ENCODE data around the gene PRLHR. TPM values are rescaled to one million over a fixed set of nuclear protein-coding genes. Genes with fewer than 3 reads are reported as not detected.

Gene PRLHR
- total RNA-seq, 2 experiments from 2014 or later = not detected

DNA sequence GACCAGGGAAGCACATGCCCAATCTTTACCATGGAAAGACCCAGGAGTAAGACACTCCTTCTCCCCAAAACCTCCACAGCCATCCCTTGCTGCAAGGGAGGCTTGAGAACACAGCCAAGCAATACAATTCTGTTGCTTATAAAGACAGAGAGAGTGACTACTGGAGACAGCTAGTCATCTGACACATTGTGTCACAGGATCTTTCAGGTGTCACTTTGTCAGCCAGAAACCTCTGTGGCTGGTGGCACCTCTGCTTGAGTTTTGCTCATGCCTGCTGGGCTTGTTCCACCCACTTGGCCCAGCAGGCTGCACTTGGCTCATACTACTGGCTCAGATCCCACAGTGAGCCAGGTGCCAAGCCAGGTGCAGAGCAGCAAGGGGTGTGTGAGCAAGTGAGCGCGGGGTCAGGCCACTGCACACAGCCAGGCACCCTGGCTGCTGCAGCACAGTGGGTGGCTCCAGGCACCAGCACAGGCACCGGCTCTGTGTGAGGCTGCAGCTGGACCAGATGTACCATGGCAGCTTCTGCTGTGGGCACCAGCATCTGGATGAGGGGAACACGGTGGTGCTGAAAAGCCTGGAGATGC is 12.4 kb upstream of the PRLHR start:
- H3K27me3 Mint-ChIP-seq = no peaks in the 10 kb centered on the region
- H3K4me1 Mint-ChIP-seq = no peaks in the 10 kb centered on the region
- no peak overlapping the region for H3K27ac Mint-ChIP-seq
- no peak overlapping the region for H3K4me3 Mint-ChIP-seq
- ChIA-PET CTCF (no interaction called here), POLR2A (no interaction called here)
- no peak for DNase-seq
- peaks cover 7% of the 10 kb centered on the region for H3K9me3 Mint-ChIP-seq
- H3K36me3 Mint-ChIP-seq (ENCODE audit: low read depth) = no peaks in the 10 kb centered on the region

DNA sequence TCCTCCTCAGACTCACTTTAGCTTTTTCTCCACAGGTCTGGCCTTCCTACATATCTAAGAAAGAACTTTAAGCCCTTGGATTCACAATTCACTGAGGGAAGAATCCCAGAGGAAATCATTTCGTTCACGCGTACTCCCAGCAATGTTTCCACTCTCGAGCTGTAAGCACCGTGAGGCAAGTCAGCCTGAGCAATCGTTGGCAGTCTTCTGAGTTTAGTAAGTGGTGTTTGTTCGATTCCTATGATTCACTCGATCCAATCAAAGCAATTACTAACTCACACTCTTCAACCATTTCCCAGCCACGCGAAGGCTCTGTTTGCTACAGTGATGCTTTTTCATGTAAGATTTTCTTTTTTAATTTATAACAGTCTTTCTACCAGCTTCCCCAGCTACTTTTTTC is 10.2 kb upstream of the PRLHR start:
- ChIA-PET POLR2A (no interaction called here), CTCF (interaction anchor here (1.1 to 1.2 kb wide), 2 partner anchors 26 to 29 kb away, joined by 3 to 4 read pairs; no protein-coding TSS in a partner anchor)
- no peak overlapping the region for H3K4me3 Mint-ChIP-seq
- no peak for DNase-seq
- H3K9me3 Mint-ChIP-seq = peaks cover 7% of the 10 kb centered on the region
- H3K36me3 Mint-ChIP-seq (ENCODE audit: low read depth) = no peaks in the 10 kb centered on the region
- H3K27me3 Mint-ChIP-seq = no peaks in the 10 kb centered on the region
- no peak overlapping the region for H3K27ac Mint-ChIP-seq
- no peaks in the 10 kb centered on the region for H3K4me1 Mint-ChIP-seq

DNA sequence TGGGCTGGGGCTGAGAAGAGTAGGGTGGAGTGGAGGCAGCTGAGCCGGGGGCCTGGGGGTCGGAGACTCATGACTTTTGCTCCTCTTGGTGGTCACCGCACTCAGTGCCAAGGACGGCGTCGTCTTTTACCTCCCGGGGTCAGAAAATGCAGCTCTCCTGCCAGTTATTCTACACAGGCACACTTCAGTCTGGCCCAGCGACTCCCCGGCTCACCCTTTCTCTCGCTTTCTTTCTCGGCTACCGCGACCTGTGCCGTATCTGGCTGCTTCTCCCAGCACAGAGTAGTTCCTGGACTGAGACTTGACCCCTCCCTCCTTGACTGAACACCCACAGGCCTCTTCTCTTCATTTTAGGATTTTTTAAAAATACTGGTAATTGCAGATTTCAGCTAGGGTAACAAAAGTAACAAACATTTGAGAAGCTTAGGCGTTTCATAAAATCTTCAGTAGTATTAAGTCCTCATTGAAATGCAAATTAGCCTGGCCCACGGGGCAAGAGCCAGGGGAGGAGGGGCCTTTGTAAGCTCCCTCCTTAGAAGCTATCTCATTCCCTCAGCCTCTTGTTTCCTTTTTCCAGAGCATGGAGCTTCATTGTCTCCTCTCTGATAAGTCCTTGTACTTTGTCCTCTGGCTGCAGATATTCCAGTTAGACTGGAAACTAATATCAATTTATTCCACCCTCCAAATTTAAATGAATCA is 1.1 kb upstream of the PRLHR start:
- CTCF ChIA-PET = interaction anchor here (1.0 to 1.4 kb wide), 2 partner anchors 20 to 37 kb away, joined by 3 read pairs; no protein-coding TSS in a partner anchor
- H3K9me3 Mint-ChIP-seq = peaks cover 2% of the 10 kb centered on the region
- H3K4me1 Mint-ChIP-seq = peaks cover 5% of the 10 kb centered on the region

DNA sequence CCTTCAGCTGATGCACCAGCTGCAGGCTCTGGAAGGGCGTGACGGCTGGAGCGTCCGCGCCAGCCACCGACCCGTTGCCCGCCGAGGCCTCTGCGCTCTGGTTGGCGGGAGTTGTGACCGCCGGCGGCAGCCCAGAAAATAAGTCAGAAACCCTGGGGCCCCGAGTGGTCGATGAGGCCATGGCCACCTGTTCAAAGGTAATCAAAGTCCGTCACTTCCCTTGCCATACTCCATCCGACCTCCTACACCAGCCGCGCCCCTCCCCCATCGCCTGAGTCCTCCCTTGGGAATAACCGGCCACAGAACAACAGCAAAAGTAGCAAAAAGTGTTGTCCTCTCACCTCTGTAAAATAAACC is 406 bp downstream of the PRLHR start:
- peak overlapping the region; percentile 7 for H3K4me3 Mint-ChIP-seq
- H3K27me3 Mint-ChIP-seq = peaks cover 61% of the 10 kb centered on the region
- no peak for DNase-seq
- CTCF ChIA-PET = interaction anchor here (0.6 kb wide), 1 partner anchor 27 kb away, joined by 4 read pairs; no protein-coding TSS in a partner anchor
- H3K9me3 Mint-ChIP-seq = peaks cover 2% of the 10 kb centered on the region
- peaks cover 5% of the 10 kb centered on the region for H3K4me1 Mint-ChIP-seq
- H3K36me3 Mint-ChIP-seq (ENCODE audit: low read depth) = peaks cover 6% of the 10 kb centered on the region
- POLR2A ChIA-PET = no interaction called here
- peak overlapping the region; percentile 10 for H3K27ac Mint-ChIP-seq

More for the DNA sequence above, 1.1 kb upstream of the PRLHR start:
- Mint-ChIP-seq H3K27ac (no peak overlapping the region), H3K4me3 (no peak overlapping the region), H3K36me3 (ENCODE audit: low read depth) (peaks cover 6% of the 10 kb centered on the region), H3K27me3 (peaks cover 61% of the 10 kb centered on the region)
- DNase-seq = no peak
- POLR2A ChIA-PET = no interaction called here

DNA sequence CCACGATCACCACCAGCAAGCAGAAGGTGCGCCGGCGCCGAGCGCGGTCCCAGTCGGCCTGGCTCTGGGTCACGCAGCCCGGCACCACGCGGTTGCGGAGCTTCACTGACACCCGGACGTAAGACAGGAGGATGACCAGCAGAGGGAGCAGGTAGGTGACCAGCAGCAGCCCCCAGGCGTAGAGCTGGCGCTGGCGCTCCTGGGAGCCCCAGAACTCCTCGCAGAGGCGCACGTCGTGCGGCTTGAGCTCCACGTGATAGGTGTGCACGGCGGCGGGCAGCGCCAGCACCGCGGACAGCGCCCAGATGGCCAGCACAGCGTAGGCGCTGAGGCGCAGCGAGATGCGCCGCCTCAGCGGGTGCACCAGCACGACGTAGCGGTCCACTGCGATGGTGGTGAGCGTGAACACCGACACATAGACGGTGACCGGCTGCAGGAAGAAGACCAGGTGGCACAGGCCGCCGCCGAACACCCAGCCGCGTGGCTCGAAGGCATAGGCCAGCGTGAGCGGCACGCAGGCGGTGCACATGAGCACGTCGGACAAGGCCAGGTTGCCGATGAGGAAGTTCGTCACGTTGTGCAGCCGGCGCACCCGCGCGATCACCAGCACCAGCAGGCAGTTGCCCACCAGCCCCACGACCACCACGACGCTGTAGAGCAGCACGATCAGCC is 920 bp downstream of the PRLHR start:
- Mint-ChIP-seq H3K4me1 (peaks cover 5% of the 10 kb centered on the region), H3K27ac (no peak overlapping the region), H3K9me3 (peaks cover 2% of the 10 kb centered on the region), H3K27me3 (peaks cover 61% of the 10 kb centered on the region), H3K4me3 (no peak overlapping the region), H3K36me3 (ENCODE audit: low read depth) (peaks cover 6% of the 10 kb centered on the region)
- peak; percentile 34 for DNase-seq
- POLR2A ChIA-PET = no interaction called here
- CTCF ChIA-PET = interaction anchor here (0.6 kb wide), 2 partner anchors 26 to 1352 kb away, joined by 4 read pairs; no protein-coding TSS in a partner anchor

DNA sequence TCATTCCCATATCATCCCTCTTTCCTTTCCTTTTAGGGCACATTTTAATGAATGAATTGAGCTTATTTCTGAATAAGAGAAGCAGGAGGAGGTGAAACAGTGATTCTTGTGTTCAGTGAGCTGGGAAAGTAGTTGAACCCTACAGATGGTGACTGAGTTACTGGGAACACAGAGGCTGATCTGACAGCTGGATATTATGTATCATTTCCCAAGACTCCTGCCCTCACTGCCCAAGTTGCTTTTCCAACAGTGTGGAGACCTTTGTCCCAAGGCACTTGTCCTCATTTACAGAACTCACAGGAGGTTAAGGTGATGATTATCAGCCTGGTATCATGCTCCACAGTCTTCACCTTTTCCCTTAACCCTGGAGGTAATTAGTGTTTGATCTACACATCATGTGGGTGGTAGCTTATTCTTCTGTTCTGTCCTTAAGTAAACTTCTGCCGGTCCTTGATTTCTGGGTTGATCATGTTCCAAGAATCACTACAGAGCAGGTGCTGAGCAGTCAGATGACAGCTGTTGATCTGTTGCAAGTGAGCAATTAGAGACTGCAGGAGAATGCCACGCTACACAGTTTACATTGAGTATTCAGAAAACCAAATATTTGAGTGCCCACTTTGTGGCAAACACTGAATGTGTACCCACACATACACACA is 2.6 kb downstream of the PRLHR start:
- H3K4me3 Mint-ChIP-seq = no peak overlapping the region
- peaks cover 2% of the 10 kb centered on the region for H3K9me3 Mint-ChIP-seq
- H3K36me3 Mint-ChIP-seq (ENCODE audit: low read depth) = peaks cover 6% of the 10 kb centered on the region
- CTCF ChIA-PET = interaction anchor here (0.6 to 1.3 kb wide), 2 partner anchors 12 to 102 kb away, joined by 3 read pairs; no protein-coding TSS in a partner anchor
- H3K4me1 Mint-ChIP-seq = peaks cover 5% of the 10 kb centered on the region
- DNase-seq = no peak
- H3K27me3 Mint-ChIP-seq = peaks cover 55% of the 10 kb centered on the region
- no peak overlapping the region for H3K27ac Mint-ChIP-seq
- POLR2A ChIA-PET = no interaction called here

DNA sequence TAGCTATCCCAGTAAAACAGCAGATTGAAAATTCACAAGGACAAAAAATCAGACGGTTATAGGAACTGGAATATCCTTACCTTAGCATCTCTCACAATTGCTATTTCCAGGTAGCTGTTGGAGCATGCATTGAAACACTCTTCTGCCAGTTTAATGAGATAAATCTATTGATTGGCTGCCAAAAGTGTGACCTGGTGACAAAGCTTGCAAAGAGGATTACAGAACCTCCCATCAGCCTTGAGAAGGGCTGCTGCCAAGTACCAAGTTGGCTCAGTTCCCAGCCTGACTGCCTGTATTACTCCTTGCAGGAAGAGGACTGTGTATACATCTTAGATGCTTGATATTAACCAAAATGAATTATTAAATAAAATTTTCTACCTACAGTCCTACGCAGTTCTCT is 5.1 kb downstream of the PRLHR start:
- Mint-ChIP-seq H3K4me1 (peaks cover 3% of the 10 kb centered on the region), H3K4me3 (no peak overlapping the region), H3K27me3 (peaks cover 33% of the 10 kb centered on the region), H3K9me3 (no peaks in the 10 kb centered on the region), H3K27ac (no peak overlapping the region), H3K36me3 (ENCODE audit: low read depth) (peaks cover 3% of the 10 kb centered on the region)
- ChIA-PET POLR2A (no interaction called here), CTCF (no interaction called here)
- DNase-seq = no peak

DNA sequence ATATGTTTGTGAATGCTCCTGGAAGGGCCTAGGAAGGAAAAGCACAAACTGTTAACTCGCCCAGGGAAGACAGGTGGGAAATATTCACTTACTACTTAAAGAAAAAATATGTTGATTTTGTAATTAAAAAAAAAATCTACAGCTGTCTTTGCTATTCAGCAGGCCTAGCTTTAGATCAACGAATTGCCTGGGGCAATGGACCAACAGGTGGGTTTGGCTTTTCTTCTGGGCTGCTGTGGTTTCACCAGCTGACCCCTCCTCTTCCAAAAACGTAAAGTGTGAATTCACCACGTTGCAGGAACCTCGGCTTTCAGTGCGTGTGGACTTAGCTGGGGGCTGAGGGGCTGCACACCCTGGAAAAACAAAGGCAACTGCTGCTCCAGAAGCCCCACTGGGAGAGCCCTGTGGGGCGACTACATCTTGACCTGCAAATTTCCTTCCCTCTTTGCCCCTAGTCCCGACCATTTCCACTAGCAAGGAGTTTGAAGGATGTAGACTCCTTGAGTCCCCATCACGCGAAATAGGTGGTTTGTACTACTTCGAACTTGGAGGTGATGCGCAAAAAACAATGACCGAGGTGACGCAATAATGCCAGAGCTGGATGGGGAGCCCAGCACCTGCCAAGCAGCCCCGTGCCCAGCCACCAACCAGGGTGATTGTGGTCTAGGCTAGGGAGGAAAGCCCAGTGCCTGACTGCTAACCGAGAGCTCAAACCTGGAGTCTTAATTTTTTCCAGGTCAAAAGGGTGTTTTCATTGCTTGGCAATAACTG is 7.4 kb downstream of the PRLHR start:
- CTCF ChIA-PET = no interaction called here
- Mint-ChIP-seq H3K27ac (no peak overlapping the region), H3K36me3 (ENCODE audit: low read depth) (no peaks in the 10 kb centered on the region), H3K4me1 (no peaks in the 10 kb centered on the region), H3K9me3 (no peaks in the 10 kb centered on the region), H3K27me3 (peaks cover 11% of the 10 kb centered on the region), H3K4me3 (no peak overlapping the region)
- POLR2A ChIA-PET = no interaction called here
- no peak for DNase-seq

DNA sequence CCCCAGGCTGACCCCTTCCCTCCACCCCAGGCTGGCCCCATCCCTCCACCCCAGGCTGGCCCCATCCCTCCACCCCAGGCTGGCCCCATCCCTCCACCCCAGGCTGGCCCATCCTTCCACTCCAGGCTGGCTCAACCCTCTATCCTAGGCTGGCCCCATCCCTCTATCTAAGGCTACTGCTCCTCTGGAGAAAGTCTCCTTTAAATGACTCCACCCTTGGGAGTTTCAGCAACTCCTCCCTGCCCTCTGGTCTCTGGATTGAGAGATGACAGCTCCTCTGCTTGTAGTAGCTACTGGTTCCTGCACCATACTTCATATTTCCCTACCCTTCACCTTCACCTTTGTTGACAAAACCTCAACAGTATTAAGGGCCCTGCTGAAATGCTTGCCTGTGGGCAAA is 8.5 kb downstream of the PRLHR start:
- H3K4me3 Mint-ChIP-seq = no peak overlapping the region
- no peaks in the 10 kb centered on the region for H3K4me1 Mint-ChIP-seq
- no peaks in the 10 kb centered on the region for H3K36me3 Mint-ChIP-seq (ENCODE audit: low read depth)
- CTCF ChIA-PET = no interaction called here
- DNase-seq = no peak
- POLR2A ChIA-PET = no interaction called here
- H3K9me3 Mint-ChIP-seq = no peaks in the 10 kb centered on the region
- peaks cover 1% of the 10 kb centered on the region for H3K27me3 Mint-ChIP-seq
- no peak overlapping the region for H3K27ac Mint-ChIP-seq

DNA sequence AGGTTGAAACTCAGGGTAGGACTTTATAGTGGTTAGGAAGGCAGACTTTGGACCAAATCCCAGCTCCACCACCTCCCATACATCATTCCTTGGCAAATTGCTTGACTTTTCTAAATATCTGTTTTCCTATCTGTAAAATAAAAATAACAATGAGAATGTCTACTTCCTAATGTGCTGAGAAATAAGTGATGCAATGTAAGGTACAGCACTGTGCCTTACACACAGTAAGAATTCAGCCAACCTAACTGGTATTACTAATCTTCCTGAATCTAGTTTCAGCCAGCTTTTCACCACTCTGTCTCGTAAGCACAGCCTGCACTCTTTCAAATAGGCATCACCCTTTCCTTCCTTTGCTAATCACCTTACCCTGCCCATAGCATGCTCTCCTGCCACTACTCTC is 9.7 kb downstream of the PRLHR start:
- DNase-seq = no peak
- H3K27ac Mint-ChIP-seq = no peak overlapping the region
- H3K36me3 Mint-ChIP-seq (ENCODE audit: low read depth) = no peaks in the 10 kb centered on the region
- H3K4me1 Mint-ChIP-seq = no peaks in the 10 kb centered on the region
- no peak overlapping the region for H3K4me3 Mint-ChIP-seq
- CTCF ChIA-PET = no interaction called here
- POLR2A ChIA-PET = no interaction called here
- no peaks in the 10 kb centered on the region for H3K9me3 Mint-ChIP-seq
- no peaks in the 10 kb centered on the region for H3K27me3 Mint-ChIP-seq

DNA sequence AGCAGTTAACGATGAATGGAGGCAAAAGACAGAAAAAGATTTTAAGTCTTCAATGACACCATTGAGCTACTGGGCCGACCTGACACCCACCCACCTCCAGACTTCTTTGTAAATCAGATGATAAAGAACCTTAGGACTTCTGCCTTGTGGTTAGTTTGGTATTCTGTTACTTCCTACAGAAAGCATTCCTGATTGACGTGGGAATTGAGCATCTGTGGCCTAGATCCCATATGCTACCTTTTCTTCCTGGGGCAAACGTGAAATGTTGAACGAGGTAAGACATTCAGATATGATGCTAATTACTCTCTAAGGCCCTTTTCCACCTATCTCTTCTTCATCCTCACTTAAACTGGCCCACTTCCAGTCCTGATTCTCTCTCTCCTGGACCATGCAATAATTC is 10.2 kb downstream of the PRLHR start:
- CTCF ChIA-PET = no interaction called here
- H3K9me3 Mint-ChIP-seq = no peaks in the 10 kb centered on the region
- no peak for DNase-seq
- H3K27me3 Mint-ChIP-seq = no peaks in the 10 kb centered on the region
- H3K27ac Mint-ChIP-seq = no peak overlapping the region
- no peaks in the 10 kb centered on the region for H3K4me1 Mint-ChIP-seq
- POLR2A ChIA-PET = no interaction called here
- no peak overlapping the region for H3K4me3 Mint-ChIP-seq
- H3K36me3 Mint-ChIP-seq (ENCODE audit: low read depth) = no peaks in the 10 kb centered on the region

DNA sequence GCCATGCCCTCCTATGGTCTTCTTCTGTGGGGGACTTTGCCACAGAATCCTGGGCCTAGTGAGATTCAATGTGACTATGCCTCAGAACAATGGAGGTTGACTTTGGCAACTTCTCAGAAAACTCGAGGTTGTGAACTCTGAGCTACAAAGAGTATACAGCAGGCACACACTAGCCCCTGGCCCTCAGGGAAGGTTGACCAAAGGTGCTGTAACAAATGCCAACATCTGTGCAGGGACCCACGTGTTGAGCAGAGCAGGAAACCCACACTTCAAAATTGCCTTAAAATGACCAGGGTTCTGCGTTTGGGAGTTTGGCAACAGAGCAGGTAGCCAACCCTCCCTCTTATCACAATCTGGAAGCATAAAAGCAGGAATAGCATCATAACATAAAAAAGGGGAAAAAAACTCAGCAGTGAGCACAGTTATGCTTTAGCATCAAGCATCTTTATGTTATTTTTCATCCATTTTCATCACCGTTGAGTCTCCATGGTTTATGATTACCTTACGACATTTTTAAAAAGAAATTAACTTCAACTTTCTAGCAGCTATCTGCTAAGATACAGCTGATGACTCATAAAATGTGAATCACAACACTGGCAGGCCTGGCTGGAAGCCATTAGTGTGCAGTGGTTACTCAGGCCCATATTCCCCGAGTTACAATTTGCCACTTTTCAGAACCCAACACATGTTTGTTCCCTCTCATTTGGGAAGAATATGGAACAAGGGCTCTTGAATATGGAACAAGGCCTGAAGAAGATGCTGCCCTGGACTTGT is 11.1 kb downstream of the PRLHR start:
- POLR2A ChIA-PET = no interaction called here

More for the DNA sequence above, 11.1 kb downstream of the PRLHR start:
- H3K27ac Mint-ChIP-seq = no peak overlapping the region
- CTCF ChIA-PET = no interaction called here
- H3K9me3 Mint-ChIP-seq = no peaks in the 10 kb centered on the region
- H3K36me3 Mint-ChIP-seq (ENCODE audit: low read depth) = no peaks in the 10 kb centered on the region
- no peaks in the 10 kb centered on the region for H3K27me3 Mint-ChIP-seq
- H3K4me3 Mint-ChIP-seq = no peak overlapping the region
- no peaks in the 10 kb centered on the region for H3K4me1 Mint-ChIP-seq
- no peak for DNase-seq
